Activated T-cell treated with anti-CD3 and anti-CD28 coated beads for 48 hours (primary cell): Measurements from ENCODE around the gene HOXA9.

ENCODE experiments used
- DNase-seq: peaks from one replicate; pipeline ENCODE4 v3.0.0-alpha.2; 2020; ENCODE audit warnings: low read depth

HOXA9 gene

DNA sequence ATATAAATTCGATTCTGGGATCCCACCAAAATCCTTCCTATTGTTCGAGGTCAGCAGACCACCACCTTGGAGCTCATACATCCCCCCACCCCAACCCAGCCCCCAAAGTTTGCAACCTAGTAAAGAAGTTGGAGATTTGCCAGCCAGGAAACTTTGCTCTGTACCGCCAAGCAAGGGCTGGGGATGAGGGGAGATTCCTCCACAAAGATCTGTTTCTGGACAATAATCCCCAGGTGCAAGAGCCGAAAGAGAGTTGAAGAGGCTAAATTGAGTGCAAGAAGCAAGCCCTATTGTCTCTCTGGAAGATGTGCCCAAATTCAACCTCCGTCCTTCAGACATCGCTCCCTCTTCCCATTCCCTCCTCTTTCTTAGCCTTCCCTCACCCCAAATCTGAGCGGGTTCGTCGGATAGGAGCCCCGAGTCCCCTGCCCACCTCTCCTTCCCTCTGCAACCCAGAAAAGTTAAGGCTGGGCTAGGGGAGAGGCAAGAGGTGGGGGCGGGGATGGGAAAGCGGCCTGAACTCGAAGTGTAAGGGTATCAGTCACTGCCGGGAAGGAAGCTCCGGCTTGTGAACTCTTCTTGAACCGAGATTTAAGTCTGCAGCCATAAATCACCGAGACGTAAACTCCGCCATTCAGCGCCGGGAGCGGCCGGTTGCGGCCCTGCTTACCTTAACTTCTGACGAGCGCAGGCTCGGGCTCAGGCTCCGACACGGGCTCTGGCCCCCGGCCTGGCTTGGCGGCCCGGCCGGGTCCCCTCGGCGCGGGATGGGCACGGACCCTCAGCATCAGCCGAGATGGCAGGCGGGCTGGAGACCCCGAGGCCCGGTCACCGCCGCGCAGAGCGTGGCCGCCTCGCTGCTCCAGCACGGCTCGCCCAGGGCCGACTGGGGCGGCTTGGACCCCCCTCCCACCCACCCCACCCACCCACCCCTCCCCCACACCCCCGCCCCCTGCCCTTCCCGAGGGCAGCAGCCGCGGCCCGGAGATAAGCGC is 52.1 kb downstream of the HOXA9 start:
- no peak for DNase-seq
